GM18907 (cell line): Measurements from ENCODE around the gene CLCNKA.
"Not testable (repeated sequence)": the region's sequence is repeated elsewhere in the genome, so short reads cannot be mapped to it uniquely, and the experiment has no call there.

Experiments
- ATAC-seq: cut with Tn5 transposase; IDR thresholded peaks from one replicate; pipeline ENCODE4 v1.9.1; 2021; ENCODE audit warnings: mild to moderate bottlenecking, moderate library complexity; ENCODE audit not compliant: unreplicated experiment

CLCNKA gene

GRCh38 chr1:16039871-16040270, 18.0 kb downstream of the CLCNKA start:
- not testable (repeated sequence) for ATAC-seq

GRCh38 chr1:16041200-16041599, 19.4 kb downstream of the CLCNKA start:
- ATAC-seq = no peak

- no peak for ATAC-seq
Measured at GRCh38 chr1:16042096-16042495, 20.3 kb downstream of the CLCNKA start.

GRCh38 chr1:16042654-16043053, 20.8 kb downstream of the CLCNKA start:
- ATAC-seq = not testable (repeated sequence)

GRCh38 chr1:16043521-16043920, 21.7 kb downstream of the CLCNKA start, which contains the start of gene CLCNKB:
CLCNKB (plus strand) TSS chr1:16043782; CDS start chr1:16044493, 711 bp downstream.
- no peak for ATAC-seq

- no peak for ATAC-seq
Measured at GRCh38 chr1:16043950-16044349, 22.1 kb downstream of the CLCNKA start.

GRCh38 chr1:16046842-16047241, 25.0 kb downstream of the CLCNKA start:
- no peak for ATAC-seq

- no peak for ATAC-seq
Measured at GRCh38 chr1:16047791-16048475, 26.1 kb downstream of the CLCNKA start.

- ATAC-seq = no peak
Measured at GRCh38 chr1:16048573-16049189, 26.8 kb downstream of the CLCNKA start.

- no peak for ATAC-seq
Measured at GRCh38 chr1:16050328-16050727, 28.5 kb downstream of the CLCNKA start.

- no peak for ATAC-seq
Measured at GRCh38 chr1:16051039-16051438, 29.2 kb downstream of the CLCNKA start.

GRCh38 chr1:16051949-16052348, 30.1 kb downstream of the CLCNKA start:
- not testable (repeated sequence) for ATAC-seq

GRCh38 chr1:16053781-16054502, 32.1 kb downstream of the CLCNKA start:
- ATAC-seq = no peak

- ATAC-seq = no peak
Measured at GRCh38 chr1:16054598-16055540, 33.0 kb downstream of the CLCNKA start.

GRCh38 chr1:16055613-16056520, 34.0 kb downstream of the CLCNKA start:
- ATAC-seq = peak; percentile 70

- ATAC-seq = not testable (repeated sequence)
Measured at GRCh38 chr1:16056521-16056912, 34.7 kb downstream of the CLCNKA start.

GRCh38 chr1:16057314-16057915, 35.6 kb downstream of the CLCNKA start:
- ATAC-seq = not testable (repeated sequence)

- not testable (repeated sequence) for ATAC-seq
Measured at GRCh38 chr1:16058394-16059120, 36.7 kb downstream of the CLCNKA start.

- no peak for ATAC-seq
Measured at GRCh38 chr1:16061266-16061665, 39.4 kb downstream of the CLCNKA start.
